ENCODE data around the gene COL20A1. TPM values are rescaled to one million over a fixed set of nuclear protein-coding genes. Genes with fewer than 3 reads are reported as not detected.

Gene COL20A1
- polyA plus RNA-seq, 6 donors from 2014 or later, result not detected

GRCh38 chr20:63285636-63286615, 7.1 kb upstream of the COL20A1 start:
- no peaks in the 10 kb centered on the region for H3K36me3 Mint-ChIP-seq
- DNase-seq (no peak), ATAC-seq (ENCODE audit: low read depth in 2 of 2) (no peak)
- no peaks in the 10 kb centered on the region for H3K9me3 Mint-ChIP-seq
- H3K27ac Mint-ChIP-seq, result no peak overlapping the region
- peak overlapping the region in 1 of 8 donors; percentile 31 for H3K4me3 Mint-ChIP-seq
- H3K27me3 Mint-ChIP-seq, result no peaks in the 10 kb centered on the region
- H3K4me1 Mint-ChIP-seq, result no peaks in the 10 kb centered on the region

- H3K27ac Mint-ChIP-seq, result no peak overlapping the region
- H3K27me3 Mint-ChIP-seq, result no peaks in the 10 kb centered on the region
- no peaks in the 10 kb centered on the region for H3K9me3 Mint-ChIP-seq
- no peak overlapping the region for H3K4me3 Mint-ChIP-seq
- H3K36me3 Mint-ChIP-seq, result no peaks in the 10 kb centered on the region
- no peak for DNase-seq
- no peak for ATAC-seq (ENCODE audit: low read depth in 2 of 2)
- H3K4me1 Mint-ChIP-seq, result no peaks in the 10 kb centered on the region
These were observed 5.9 kb upstream of the COL20A1 start for GRCh38 chr20:63286781-63287696.

DNA sequence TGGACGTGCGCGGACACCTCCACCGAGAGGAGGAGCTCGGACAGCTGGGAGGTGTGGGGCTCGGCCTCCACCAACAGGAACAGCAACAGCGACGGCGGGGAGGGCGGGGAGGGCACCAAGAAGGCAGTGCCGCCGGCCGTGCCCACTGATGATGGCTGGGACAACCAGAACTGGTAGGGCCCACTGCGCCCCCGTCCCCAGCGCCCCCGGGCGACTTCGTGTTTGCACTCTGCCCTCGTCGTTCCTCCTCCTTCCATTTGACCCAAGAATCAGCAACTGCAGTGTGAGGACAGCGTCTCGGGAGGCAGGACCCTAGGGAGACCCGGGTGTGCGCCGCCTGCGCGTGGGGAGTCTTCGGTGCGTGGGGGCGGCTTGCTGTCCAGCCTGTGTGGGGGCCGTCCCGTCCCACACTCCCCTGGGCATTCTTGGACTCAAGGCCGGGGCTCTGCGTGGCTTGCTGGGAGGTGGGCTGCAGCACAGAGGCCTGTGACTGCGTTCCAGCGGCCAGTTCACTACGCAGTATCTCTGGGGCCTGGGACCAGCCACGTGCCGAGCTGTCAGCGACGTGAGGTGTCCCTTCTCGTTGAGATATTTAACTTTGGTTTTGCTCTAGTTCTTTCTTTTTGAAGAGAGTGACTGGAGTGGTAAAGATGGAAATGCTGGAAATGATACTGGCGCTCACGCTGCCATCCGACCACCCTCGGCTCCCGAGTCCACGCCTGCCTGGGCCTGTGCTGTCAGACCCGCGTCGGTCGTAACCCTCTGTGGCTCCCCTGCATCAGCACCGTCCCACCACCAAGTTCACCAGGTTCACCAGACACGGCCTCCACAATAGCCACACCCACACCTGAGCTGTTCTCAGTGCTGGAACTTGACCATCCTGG, 5.0 kb upstream of the COL20A1 start:
- H3K4me3 Mint-ChIP-seq, result no peak overlapping the region

DNA sequence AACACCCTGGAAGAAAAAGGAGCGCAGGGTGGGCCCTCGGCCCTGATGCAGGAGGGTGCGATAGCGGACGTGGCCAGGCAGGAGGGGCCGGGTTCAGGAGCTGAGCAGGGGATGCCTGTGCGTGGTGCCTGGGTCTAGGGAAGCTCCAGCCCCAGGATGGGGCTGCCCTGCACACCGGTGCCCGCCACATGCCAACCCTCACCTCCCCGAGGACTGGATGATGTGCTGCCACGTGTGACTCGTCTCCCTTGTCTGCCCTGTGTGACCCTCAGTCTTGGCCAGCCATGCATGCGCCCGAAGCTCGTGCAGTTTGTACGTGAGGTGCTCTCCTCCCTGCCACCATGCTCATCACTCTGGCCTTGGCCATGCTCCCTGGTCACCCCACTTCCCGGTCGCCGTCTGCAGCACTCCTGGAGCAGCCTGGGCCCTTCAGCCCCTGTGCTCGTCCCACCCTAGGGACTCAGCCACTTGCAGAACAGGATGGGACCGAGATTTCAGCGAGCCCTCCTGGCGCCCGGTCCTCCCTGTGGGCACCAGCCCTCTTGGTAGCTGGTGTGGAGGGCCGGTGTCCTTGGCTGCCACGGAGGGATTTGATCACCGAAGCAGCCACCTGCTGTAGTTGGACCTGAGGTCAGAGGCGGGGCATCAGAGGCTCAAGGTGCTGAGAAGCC, 4.3 kb upstream of the COL20A1 start:
- Mint-ChIP-seq H3K36me3 (no peaks in the 10 kb centered on the region), H3K4me3 (no peak overlapping the region), H3K4me1 (no peaks in the 10 kb centered on the region), H3K9me3 (no peaks in the 10 kb centered on the region), H3K27ac (peak overlapping the region in 1 of 6 donors; percentile 87), H3K27me3 (no peaks in the 10 kb centered on the region)
- ATAC-seq (ENCODE audit: low read depth in 2 of 2) (no peak), DNase-seq (no peak)

More for the DNA sequence above, 5.0 kb upstream of the COL20A1 start:
- DNase-seq (no peak), ATAC-seq (ENCODE audit: low read depth in 2 of 2) (no peak)
- no peaks in the 10 kb centered on the region for H3K4me1 Mint-ChIP-seq
- no peaks in the 10 kb centered on the region for H3K36me3 Mint-ChIP-seq
- H3K27me3 Mint-ChIP-seq, result no peaks in the 10 kb centered on the region
- H3K9me3 Mint-ChIP-seq, result no peaks in the 10 kb centered on the region
- peak overlapping the region in 2 of 6 donors; percentile 15 to 57 for H3K27ac Mint-ChIP-seq

DNA sequence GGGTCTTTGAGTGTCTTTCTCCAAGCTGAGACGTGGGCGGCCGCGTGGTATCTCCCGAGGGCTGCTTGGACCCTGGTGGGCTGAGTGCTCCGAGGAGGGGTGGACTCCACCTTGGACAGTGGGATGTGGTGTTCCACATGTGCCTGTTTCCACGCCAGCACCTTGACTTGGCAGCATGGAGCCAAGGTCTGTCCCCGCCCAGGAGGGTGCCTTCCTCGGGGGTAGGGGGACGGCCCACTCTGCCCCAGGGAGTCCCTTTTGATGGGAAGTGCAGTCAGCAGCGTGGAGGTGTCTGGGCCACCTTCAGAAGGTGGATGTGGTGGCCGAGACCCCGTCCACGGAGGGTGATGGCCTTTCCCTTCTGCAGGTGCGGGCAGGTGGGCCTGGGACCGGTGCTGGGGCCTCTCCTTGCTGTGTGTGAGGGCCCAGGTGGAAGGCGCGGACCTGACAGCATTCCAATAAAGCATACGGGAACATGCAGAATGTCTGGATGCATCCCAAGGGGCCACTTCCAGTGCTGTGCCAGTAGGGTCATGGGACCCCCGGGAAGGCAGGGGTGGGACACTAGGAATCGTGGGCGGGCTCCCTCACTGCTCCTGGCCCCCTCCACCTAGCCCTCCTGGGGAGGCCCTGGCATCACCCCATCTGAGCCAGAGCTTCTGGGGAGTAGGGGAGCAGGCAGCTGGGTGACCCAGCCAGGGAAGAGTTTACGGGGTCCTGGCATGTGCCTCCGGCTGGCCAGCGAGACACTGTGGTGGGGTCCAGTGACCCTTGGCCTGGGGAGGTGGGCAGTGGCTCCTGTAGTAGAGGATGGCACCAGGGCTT, 3.5 kb upstream of the COL20A1 start:
- no peak for ATAC-seq (ENCODE audit: low read depth in 2 of 2)
- H3K9me3 Mint-ChIP-seq, result no peaks in the 10 kb centered on the region
- H3K27ac Mint-ChIP-seq, result no peak overlapping the region
- H3K4me1 Mint-ChIP-seq, result no peaks in the 10 kb centered on the region
- DNase-seq, result no peak
- H3K36me3 Mint-ChIP-seq, result no peaks in the 10 kb centered on the region
- H3K4me3 Mint-ChIP-seq, result no peak overlapping the region
- peaks cover 0 to 5% (median 1%) of the 10 kb centered on the region in 3 donors for H3K27me3 Mint-ChIP-seq

GRCh38 chr20:63290136-63290676, 2.8 kb upstream of the COL20A1 start:
- Mint-ChIP-seq H3K9me3 (no peaks in the 10 kb centered on the region), H3K27me3 (peaks cover 0 to 12% (median 8%) of the 10 kb centered on the region in 3 donors), H3K4me1 (no peaks in the 10 kb centered on the region), H3K27ac (no peak overlapping the region), H3K4me3 (no peak overlapping the region), H3K36me3 (no peaks in the 10 kb centered on the region)
- ATAC-seq (ENCODE audit: low read depth in 2 of 2) (no peak), DNase-seq (no peak)

- H3K9me3 Mint-ChIP-seq, result no peaks in the 10 kb centered on the region
- DNase-seq, result peak; percentile 35
- peak; percentile 66 to 68 for ATAC-seq (ENCODE audit: low read depth in 2 of 2)
- no peak overlapping the region for H3K4me3 Mint-ChIP-seq
- peaks cover 0 to 18% (median 15%) of the 10 kb centered on the region in 3 donors for H3K27me3 Mint-ChIP-seq
- no peaks in the 10 kb centered on the region for H3K4me1 Mint-ChIP-seq
- no peak overlapping the region for H3K27ac Mint-ChIP-seq
- no peaks in the 10 kb centered on the region for H3K36me3 Mint-ChIP-seq
These were observed 2.1 kb upstream of the COL20A1 start for GRCh38 chr20:63290677-63291472.

DNA sequence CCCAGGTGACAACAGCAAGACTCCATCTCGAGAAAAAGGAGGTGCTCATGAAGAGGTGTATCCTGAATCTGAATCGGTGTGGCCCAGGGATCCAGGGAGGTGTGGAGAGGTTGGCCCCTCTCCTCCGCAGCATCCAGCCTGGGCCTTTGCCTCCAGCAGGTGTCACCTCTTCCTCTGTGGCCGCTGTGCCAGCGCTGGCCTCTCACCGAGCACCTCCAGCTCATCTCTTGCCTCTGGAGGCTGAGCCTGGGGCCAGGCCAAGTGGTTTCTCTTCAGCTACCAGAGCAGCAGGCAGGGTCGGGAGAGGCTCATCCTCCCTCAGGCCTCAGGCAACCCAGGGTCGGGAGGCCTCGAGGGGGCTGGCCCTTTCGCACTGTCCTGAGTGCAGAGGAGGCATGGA, 1.2 kb upstream of the COL20A1 start:
- DNase-seq (no peak), ATAC-seq (ENCODE audit: low read depth in 2 of 2) (no peak)
- H3K27me3 Mint-ChIP-seq, result peaks cover 0 to 19% (median 19%) of the 10 kb centered on the region in 3 donors
- no peak overlapping the region for H3K4me3 Mint-ChIP-seq
- no peaks in the 10 kb centered on the region for H3K9me3 Mint-ChIP-seq
- no peaks in the 10 kb centered on the region for H3K36me3 Mint-ChIP-seq
- H3K4me1 Mint-ChIP-seq, result no peaks in the 10 kb centered on the region
- H3K27ac Mint-ChIP-seq, result no peak overlapping the region

DNA sequence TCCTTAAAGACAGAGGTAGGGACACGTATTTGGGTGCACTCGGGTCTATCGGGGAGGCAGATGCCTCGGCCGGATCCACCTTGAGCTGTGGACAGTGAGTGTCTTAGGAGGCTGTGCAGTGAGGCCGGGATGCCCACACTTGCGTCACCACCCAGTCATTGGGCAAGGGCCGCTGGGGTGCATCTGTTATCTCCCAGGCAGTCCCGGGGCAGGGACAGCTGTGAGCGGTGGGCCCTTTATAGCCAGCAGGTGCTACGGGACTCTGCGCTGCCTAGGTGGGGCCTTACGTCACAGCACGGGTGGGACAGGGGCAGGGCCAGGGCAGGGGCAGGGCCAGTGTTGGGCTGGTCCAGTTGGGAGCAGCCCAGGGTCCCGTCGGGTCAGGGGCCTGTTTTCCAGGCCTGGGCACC, 689 bp upstream of the COL20A1 start:
- peaks cover 0 to 22% (median 19%) of the 10 kb centered on the region in 3 donors for H3K27me3 Mint-ChIP-seq
- H3K36me3 Mint-ChIP-seq, result no peaks in the 10 kb centered on the region
- no peaks in the 10 kb centered on the region for H3K4me1 Mint-ChIP-seq
- no peaks in the 10 kb centered on the region for H3K9me3 Mint-ChIP-seq
- H3K27ac Mint-ChIP-seq, result no peak overlapping the region
- no peak overlapping the region for H3K4me3 Mint-ChIP-seq
- DNase-seq, result no peak
- ATAC-seq (ENCODE audit: low read depth in 2 of 2), result no peak

- H3K27me3 Mint-ChIP-seq, result peaks cover 0 to 30% (median 25%) of the 10 kb centered on the region in 3 donors
- DNase-seq, result no peak
- H3K36me3 Mint-ChIP-seq, result no peaks in the 10 kb centered on the region
- no peak for ATAC-seq (ENCODE audit: low read depth in 2 of 2)
- no peak overlapping the region for H3K4me3 Mint-ChIP-seq
- H3K9me3 Mint-ChIP-seq, result no peaks in the 10 kb centered on the region
- H3K27ac Mint-ChIP-seq, result no peak overlapping the region
- no peaks in the 10 kb centered on the region for H3K4me1 Mint-ChIP-seq
These were observed 470 bp downstream of the COL20A1 start for GRCh38 chr20:63293456-63293855.
